ENCODE measurements around the gene CSNK1E. TPM values are rescaled to one million over a fixed set of nuclear protein-coding genes. Genes with fewer than 3 reads are reported as not detected.

CSNK1E gene
- total and polyA plus RNA-seq, 9 of the 15 experiments (the other 6 are each of a cell fraction or from before 2014, with no cell fraction given): 2.7 to 70.0 (median 41.3) TPM

- no peak for TF ChIP-seq MLLT1 (IDR thresholded peaks at IDR 0.05)
- no peak for TF ChIP-seq ARNT (IDR thresholded peaks at IDR 0.05)
- TF ChIP-seq, protein P1, sequence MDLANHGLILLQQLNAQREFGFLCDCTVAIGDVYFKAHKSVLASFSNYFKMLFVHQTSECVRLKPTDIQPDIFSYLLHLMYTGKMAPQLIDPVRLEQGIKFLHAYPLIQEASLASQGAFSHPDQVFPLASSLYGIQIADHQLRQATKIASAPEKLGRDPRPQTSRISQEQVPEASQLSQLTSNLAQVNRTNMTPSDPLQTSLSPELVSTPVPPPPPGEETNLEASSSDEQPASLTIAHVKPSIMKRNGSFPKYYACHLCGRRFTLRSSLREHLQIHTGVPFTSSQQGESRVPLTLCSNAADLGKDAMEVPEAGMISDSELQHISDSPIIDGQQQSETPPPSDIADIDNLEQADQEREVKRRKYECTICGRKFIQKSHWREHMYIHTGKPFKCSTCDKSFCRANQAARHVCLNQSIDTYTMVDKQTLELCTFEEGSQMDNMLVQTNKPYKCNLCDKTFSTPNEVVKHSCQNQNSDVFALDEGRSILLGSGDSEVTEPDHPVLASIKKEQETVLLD (IDR thresholded peaks at IDR 0.05): no peak
- no peak for TF ChIP-seq GABPB1 (CRISPR knock-in tag; IDR thresholded peaks at IDR 0.05)
- TF ChIP-seq ZNF668 (CRISPR knock-in tag; IDR thresholded peaks at IDR 0.05): no peak
- TF ChIP-seq, protein P2, sequence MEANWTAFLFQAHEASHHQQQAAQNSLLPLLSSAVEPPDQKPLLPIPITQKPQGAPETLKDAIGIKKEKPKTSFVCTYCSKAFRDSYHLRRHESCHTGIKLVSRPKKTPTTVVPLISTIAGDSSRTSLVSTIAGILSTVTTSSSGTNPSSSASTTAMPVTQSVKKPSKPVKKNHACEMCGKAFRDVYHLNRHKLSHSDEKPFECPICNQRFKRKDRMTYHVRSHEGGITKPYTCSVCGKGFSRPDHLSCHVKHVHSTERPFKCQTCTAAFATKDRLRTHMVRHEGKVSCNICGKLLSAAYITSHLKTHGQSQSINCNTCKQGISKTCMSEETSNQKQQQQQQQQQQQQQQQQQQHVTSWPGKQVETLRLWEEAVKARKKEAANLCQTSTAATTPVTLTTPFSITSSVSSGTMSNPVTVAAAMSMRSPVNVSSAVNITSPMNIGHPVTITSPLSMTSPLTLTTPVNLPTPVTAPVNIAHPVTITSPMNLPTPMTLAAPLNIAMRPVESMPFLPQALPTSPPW (CRISPR knock-in tag; IDR thresholded peaks at IDR 0.05): no peak
- no peak for TF ChIP-seq EHMT2 (IDR thresholded peaks at IDR 0.05)
- TF ChIP-seq BCOR (IDR thresholded peaks at IDR 0.05): no peak
- no peak for TF ChIP-seq RBM22 (IDR thresholded peaks at IDR 0.05; ENCODE audit: low read depth, low read length, poor library complexity, severe bottlenecking)
- TF ChIP-seq HDAC2 (IDR thresholded peaks at IDR 0.05): no peak
- TF ChIP-seq, protein P3, sequence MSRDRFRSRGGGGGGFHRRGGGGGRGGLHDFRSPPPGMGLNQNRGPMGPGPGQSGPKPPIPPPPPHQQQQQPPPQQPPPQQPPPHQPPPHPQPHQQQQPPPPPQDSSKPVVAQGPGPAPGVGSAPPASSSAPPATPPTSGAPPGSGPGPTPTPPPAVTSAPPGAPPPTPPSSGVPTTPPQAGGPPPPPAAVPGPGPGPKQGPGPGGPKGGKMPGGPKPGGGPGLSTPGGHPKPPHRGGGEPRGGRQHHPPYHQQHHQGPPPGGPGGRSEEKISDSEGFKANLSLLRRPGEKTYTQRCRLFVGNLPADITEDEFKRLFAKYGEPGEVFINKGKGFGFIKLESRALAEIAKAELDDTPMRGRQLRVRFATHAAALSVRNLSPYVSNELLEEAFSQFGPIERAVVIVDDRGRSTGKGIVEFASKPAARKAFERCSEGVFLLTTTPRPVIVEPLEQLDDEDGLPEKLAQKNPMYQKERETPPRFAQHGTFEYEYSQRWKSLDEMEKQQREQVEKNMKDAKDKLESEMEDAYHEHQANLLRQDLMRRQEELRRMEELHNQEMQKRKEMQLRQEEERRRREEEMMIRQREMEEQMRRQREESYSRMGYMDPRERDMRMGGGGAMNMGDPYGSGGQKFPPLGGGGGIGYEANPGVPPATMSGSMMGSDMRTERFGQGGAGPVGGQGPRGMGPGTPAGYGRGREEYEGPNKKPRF (IDR thresholded peaks at IDR 0.05; ENCODE audit: low read depth, low read length): no peak
- H3K36me3 ChIP-seq (ENCODE audit: control insufficient read depth, insufficient read depth, low read length): no peaks in the 10 kb centered on the region; the same call in 2 of the 3 replicates
- ChIA-PET POLR2A (interaction anchor here (0.6 to 0.7 kb wide), 3 partner anchors 11 to 91 kb away, joined by 3 to 4 read pairs (median 3); no protein-coding TSS in a partner anchor), CTCF (ENCODE audit: low intra/inter-chr PET ratio) (no interaction called here)
- no peak for FAIRE-seq
- no TSS peak for BruUV-seq (replicated peaks)
- WGBS (ENCODE audit: insufficient coverage, low coverage, missing lambda C conversion rate): 85% methylated on average over 14 of the region's 14 CpGs
- H3K4me3 ChIP-seq: no peak overlapping the region
- no peaks in the 10 kb centered on the region for H3K9me3 ChIP-seq (replicated peaks; ENCODE audit: control insufficient read depth, insufficient read depth, low read depth, low read length)
- H3K9me1 ChIP-seq (ENCODE audit: control insufficient read depth, insufficient read depth, low read length): no peaks in the 10 kb centered on the region
- H3K4me1 ChIP-seq (replicated peaks in 1 of 2; ENCODE audit: control insufficient read depth in 2 of 2, insufficient read depth in 2 of 2, low read length in 2 of 2): peaks cover 13 to 18% of the 10 kb centered on the region in 2 experiments; a peak in 4 of 5 replicates
- no peak overlapping the region for H2AFZ ChIP-seq (ENCODE audit: low read depth, low read length)
- in situ Hi-C loops (cut with MboI): no loop called here
- DNase-seq (ENCODE audit: extremely low read depth in 1 of 4, low spot score in 3 of 4): no peak
- no peak overlapping the region for H3K4me2 ChIP-seq (ENCODE audit: insufficient read depth, low read length)
- H4K20me1 ChIP-seq (replicated peaks; ENCODE audit: control insufficient read depth, insufficient read depth, low read length): no peaks in the 10 kb centered on the region
- peaks cover 27% of the 10 kb centered on the region; the same call in 2 of the 3 replicates for H3K79me2 ChIP-seq (ENCODE audit: control insufficient read depth, insufficient read depth, low read length)
- H3K27me3 ChIP-seq (ENCODE audit: control insufficient read depth in 2 of 2, insufficient read depth in 2 of 2, low read length in 2 of 2): no peaks in the 10 kb centered on the region
- intact Hi-C loops (cut with micrococcal nuclease): no loop called here
- no peak overlapping the region for H3K27ac ChIP-seq (ENCODE audit: extremely low read depth, low read depth, low read length)
- H3K9ac ChIP-seq (ENCODE audit: insufficient read depth in 1 of 2, low read depth in 2 of 2, low read length in 2 of 2): no peak overlapping the region; a peak in 1 of 4 replicates
- ATAC-seq: no peak
Measured at GRCh38 chr22:38257181-38257580, 60.1 kb downstream of the CSNK1E start.
